ENCODE measurements around the gene APOBR. TPM values are rescaled to one million over a fixed set of nuclear protein-coding genes. Genes with fewer than 3 reads are reported as not detected.

Gene APOBR
- total and polyA plus RNA-seq, 10 of the 15 experiments (the other 5 are each of a cell fraction or from before 2014, with no cell fraction given): 0.04 to 2.5 (median 0.54) TPM; not detected in 1

DNA sequence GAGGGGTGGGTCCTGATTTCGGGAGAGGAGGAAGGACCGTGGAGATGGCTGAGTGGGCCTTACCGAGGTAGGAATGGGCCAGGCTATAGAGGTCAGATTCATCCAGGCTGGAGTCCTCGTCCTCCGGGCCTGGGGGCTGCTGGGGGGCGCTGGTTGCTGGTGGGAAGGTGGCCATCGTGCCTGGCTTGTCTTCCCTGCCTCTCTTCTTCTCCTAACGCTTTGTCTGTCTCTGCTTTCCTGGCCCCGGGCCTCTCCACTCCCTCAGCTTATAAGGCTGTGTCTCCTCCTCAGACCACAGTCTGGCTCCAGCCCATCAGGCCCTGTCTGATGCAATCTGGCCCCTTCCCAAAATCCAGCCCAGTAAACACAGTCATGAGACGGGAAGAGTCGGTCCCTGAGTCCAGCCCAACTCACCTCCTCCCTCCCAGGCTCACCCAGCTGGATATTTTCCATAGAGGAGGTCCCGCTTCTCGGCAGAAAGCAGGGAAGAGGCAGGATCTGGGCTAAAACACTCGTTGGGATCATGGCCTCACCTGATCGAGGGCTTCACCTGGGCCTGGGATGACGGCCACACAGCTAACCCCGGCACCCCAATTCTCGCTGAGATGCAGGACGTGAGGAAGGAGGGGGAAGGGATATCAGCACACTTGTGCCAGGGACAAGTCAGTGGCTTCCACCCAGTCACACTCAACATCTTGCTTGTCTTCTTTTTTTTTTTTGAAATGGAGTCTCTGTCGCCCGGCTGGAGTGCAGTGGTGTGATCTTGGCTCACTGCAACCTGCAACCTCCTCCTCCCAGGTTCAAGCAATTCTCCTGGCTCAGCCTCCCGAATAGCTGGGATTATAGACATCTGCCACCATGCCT is 44.5 kb downstream of the APOBR start, which contains the start of gene NUPR1:
NUPR1 (minus strand) TSS at position 242 of the 864 bp plus-strand sequence; CDS start at position 175, 67 bp downstream.
- H3K36me3 ChIP-seq (ENCODE audit: control insufficient read depth in 2 of 2, insufficient read depth in 2 of 2, low read length in 1 of 2): no peaks in the 10 kb centered on the region
- in situ Hi-C loops (cut with MboI) (no loop called here), intact Hi-C loops (cut with micrococcal nuclease; ENCODE audit: unreplicated experiment) (no loop called here)
- ChIA-PET RAD21 (ENCODE audit: unreplicated experiment) (no interaction called here), SMC1A (ENCODE audit: uncharacterized antibody, unreplicated experiment) (no interaction called here), POLR2A (no interaction called here), CTCF (no interaction called here)
- DNase-seq (ENCODE audit: low read depth, low spot score): no peak
- H3K4me3 ChIP-seq: no peak within 1 kb of the TSS
- H3K27ac ChIP-seq (ENCODE audit: control insufficient read depth, insufficient read depth): no peak within 1 kb of the TSS
- H3K27me3 ChIP-seq (replicated peaks in 1 of 2; ENCODE audit: control insufficient read depth in 2 of 2, insufficient read depth in 2 of 2, low read length in 1 of 2): no peaks in the 10 kb centered on the region; a peak in 1 of 4 replicates
- no peak for FAIRE-seq
- no peak within 1 kb of the TSS for H2AFZ ChIP-seq (ENCODE audit: control insufficient read depth, low read depth, low read length)
- H4K20me1 ChIP-seq (ENCODE audit: control insufficient read depth, insufficient read depth): no peaks in the 10 kb centered on the region
- H3K4me2 ChIP-seq (ENCODE audit: control insufficient read depth, insufficient read depth): no peak within 1 kb of the TSS
- H3K4me1 ChIP-seq (ENCODE audit: control insufficient read depth, insufficient read depth, low read length): peaks cover 7% of the 10 kb centered on the region
- H3K79me2 ChIP-seq (ENCODE audit: control insufficient read depth, insufficient read depth, low read length): no peaks in the 10 kb centered on the region
- BruUV-seq (replicated peaks): no TSS peak
- no peak for TF ChIP-seq SPI1 (IDR thresholded peaks at IDR 0.05; ENCODE audit: borderline replicate concordance, insufficient read depth, low read depth, low read length)
- TF ChIP-seq RELA (IDR thresholded peaks at IDR 0.05; ENCODE audit: borderline replicate concordance, partially characterized antibody): no peak
- TF ChIP-seq NR2C2 (IDR thresholded peaks at IDR 0.05; ENCODE audit: borderline replicate concordance, control insufficient read depth, insufficient read length, low read depth): no peak
- no peak for TF ChIP-seq BMI1 (IDR thresholded peaks at IDR 0.05; ENCODE audit: borderline replicate concordance)
- TF ChIP-seq, protein P1, sequence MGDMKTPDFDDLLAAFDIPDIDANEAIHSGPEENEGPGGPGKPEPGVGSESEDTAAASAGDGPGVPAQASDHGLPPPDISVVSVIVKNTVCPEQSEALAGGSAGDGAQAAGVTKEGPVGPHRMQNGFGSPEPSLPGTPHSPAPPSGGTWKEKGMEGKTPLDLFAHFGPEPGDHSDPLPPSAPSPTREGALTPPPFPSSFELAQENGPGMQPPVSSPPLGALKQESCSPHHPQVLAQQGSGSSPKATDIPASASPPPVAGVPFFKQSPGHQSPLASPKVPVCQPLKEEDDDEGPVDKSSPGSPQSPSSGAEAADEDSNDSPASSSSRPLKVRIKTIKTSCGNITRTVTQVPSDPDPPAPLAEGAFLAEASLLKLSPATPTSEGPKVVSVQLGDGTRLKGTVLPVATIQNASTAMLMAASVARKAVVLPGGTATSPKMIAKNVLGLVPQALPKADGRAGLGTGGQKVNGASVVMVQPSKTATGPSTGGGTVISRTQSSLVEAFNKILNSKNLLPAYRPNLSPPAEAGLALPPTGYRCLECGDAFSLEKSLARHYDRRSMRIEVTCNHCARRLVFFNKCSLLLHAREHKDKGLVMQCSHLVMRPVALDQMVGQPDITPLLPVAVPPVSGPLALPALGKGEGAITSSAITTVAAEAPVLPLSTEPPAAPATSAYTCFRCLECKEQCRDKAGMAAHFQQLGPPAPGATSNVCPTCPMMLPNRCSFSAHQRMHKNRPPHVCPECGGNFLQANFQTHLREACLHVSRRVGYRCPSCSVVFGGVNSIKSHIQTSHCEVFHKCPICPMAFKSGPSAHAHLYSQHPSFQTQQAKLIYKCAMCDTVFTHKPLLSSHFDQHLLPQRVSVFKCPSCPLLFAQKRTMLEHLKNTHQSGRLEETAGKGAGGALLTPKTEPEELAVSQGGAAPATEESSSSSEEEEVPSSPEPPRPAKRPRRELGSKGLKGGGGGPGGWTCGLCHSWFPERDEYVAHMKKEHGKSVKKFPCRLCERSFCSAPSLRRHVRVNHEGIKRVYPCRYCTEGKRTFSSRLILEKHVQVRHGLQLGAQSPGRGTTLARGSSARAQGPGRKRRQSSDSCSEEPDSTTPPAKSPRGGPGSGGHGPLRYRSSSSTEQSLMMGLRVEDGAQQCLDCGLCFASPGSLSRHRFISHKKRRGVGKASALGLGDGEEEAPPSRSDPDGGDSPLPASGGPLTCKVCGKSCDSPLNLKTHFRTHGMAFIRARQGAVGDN (IDR thresholded peaks at IDR 0.05): no peak
- TF ChIP-seq, protein P2, sequence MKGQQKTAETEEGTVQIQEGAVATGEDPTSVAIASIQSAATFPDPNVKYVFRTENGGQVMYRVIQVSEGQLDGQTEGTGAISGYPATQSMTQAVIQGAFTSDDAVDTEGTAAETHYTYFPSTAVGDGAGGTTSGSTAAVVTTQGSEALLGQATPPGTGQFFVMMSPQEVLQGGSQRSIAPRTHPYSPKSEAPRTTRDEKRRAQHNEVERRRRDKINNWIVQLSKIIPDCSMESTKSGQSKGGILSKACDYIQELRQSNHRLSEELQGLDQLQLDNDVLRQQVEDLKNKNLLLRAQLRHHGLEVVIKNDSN (IDR thresholded peaks at IDR 0.05; ENCODE audit: borderline replicate concordance, extremely low read length, insufficient read depth, low read depth, low read length): no peak
- TF ChIP-seq TBL1XR1 (IDR thresholded peaks at IDR 0.05; ENCODE audit: low read depth, low read length): no peak
- no peak for TF ChIP-seq IKZF2 (IDR thresholded peaks at IDR 0.05)
- no peak for TF ChIP-seq CBX3 (IDR thresholded peaks at IDR 0.05; ENCODE audit: borderline replicate concordance, low read depth)
- no peak for TF ChIP-seq BRCA1 (IDR thresholded peaks at IDR 0.05; ENCODE audit: low read depth, low read length)
- TF ChIP-seq, protein P3, sequence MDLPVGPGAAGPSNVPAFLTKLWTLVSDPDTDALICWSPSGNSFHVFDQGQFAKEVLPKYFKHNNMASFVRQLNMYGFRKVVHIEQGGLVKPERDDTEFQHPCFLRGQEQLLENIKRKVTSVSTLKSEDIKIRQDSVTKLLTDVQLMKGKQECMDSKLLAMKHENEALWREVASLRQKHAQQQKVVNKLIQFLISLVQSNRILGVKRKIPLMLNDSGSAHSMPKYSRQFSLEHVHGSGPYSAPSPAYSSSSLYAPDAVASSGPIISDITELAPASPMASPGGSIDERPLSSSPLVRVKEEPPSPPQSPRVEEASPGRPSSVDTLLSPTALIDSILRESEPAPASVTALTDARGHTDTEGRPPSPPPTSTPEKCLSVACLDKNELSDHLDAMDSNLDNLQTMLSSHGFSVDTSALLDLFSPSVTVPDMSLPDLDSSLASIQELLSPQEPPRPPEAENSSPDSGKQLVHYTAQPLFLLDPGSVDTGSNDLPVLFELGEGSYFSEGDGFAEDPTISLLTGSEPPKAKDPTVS (IDR thresholded peaks at IDR 0.05; ENCODE audit: low read depth, low read length): no peak
- TF ChIP-seq IRF4 (IDR thresholded peaks at IDR 0.05; ENCODE audit: low read depth, low read length): no peak
- TF ChIP-seq SMC3 (IDR thresholded peaks at IDR 0.05; ENCODE audit: borderline replicate concordance, low read length): no peak
- TF ChIP-seq RFX5 (IDR thresholded peaks at IDR 0.05; ENCODE audit: low read depth, low read length): no peak
- TF ChIP-seq, protein P4, sequence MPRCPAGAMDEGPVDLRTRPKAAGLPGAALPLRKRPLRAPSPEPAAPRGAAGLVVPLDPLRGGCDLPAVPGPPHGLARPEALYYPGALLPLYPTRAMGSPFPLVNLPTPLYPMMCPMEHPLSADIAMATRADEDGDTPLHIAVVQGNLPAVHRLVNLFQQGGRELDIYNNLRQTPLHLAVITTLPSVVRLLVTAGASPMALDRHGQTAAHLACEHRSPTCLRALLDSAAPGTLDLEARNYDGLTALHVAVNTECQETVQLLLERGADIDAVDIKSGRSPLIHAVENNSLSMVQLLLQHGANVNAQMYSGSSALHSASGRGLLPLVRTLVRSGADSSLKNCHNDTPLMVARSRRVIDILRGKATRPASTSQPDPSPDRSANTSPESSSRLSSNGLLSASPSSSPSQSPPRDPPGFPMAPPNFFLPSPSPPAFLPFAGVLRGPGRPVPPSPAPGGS (IDR thresholded peaks at IDR 0.05; ENCODE audit: borderline replicate concordance, insufficient read depth, low read depth, low read length, poor library complexity, severe bottlenecking): no peak
- no peaks in the 10 kb centered on the region for H3K9me3 ChIP-seq (replicated peaks; ENCODE audit: control insufficient read depth, insufficient read depth, low read length)
- no peak within 1 kb of the TSS for H3K9ac ChIP-seq (ENCODE audit: control insufficient read depth, insufficient read depth, low read length)
- 46% methylated on average over 19 of the region's 22 CpGs for WGBS (ENCODE audit: insufficient coverage, insufficient replicate concordance, low lambda C conversion rate, missing lambda C conversion rate)
- no peak; the same call in 2 of the 3 replicates for ATAC-seq

All from GM12878 (cell line).